Retina (tissue), 1 donor: ENCODE measurements around the gene WIPF1.
"Not testable (repeated sequence)": the region's sequence is repeated elsewhere in the genome, so short reads cannot be mapped to it uniquely, and the experiment has no call there.

Source experiments
- DNase-seq: peaks from one replicate; pipeline ENCODE4 v3.0.0-alpha.2; 2016

Gene WIPF1

DNA sequence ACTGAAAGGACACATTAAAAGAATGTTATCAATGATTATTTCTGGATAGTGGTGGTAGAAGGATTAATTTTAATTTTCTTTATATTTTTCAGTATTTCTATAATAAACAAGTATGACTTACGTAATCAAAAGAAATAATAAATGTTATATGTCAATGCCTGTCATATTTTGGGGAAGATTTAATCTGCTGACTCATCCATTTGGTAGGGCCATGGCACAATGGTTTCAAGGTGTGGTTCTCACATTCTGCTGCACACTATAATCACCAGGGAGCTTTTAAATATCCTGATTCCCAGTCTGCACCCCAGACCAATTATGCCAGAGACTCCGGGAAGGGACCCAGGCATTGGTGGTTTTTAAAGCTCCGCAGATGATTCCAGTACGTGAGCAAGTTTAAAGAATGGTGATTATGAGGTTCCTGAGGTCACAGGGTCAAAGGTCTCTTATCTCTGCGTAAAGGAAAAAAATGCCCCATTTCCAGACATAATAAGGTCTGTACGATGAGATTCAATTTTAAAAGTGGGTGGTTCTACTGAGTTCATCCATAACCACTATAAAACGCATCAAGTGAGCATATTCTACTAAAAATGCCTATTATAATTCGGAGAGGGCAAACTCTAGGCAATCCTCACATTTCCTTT lies 27.2 kb downstream of the WIPF1 start:
- DNase-seq, result no peak

DNA sequence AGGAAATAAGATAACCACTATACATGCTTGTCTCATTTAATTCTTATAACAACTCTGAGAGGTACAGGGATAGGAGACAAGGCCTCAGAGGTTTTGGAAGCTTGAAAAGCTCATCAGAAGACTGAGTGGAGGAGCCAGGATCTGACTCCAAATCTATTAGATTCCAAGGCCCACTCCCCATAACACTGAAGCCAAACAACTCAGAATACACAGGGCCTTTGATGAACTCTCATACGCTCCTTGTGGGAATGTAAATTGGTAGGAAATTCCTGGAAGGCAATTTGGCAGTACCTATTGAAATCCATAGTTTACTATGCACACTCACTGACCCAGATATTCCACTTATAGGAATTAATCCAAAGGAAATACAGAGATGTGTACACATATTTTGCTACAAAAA lies 27.9 kb downstream of the WIPF1 start:
- DNase-seq, result no peak

DNA sequence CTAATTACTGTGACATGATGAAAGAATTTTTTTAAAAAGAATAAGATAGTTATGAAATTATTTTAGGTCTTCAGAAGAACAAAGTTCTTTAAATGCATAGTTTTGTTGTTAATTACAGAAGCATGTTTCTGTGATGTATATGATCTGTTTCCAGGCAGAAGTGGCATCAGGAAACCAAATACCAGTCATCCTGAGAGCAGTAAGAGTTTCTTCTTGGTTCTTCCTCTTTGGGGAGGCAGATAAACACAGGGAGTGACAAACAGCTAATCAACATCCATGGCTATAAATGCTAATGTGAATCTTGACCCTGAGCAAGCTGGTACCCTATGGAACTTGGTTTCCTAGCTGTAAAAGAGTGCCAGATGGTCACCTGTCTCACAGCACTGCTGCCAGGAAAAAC lies 29.2 kb downstream of the WIPF1 start:
- no peak for DNase-seq

DNA sequence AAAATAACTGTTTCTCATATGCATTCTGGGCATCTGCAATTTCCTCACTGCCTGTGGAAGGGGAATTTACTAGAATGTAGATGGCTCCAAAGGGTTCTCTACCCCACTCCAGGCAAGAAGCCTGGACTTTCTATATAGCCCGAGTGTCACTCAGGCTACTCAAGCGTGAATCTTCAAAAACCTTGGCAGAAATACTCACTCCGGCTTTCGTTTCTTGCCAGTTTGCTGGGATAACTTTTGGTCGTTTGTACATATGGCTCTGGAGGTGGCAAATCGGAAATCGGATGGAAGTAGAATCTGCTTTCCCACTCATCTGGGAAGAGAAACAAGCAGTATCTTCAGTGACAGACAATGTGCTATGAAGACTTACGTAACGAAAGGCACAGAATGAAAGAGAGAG lies 30.7 kb downstream of the WIPF1 start:
- DNase-seq, result no peak

DNA sequence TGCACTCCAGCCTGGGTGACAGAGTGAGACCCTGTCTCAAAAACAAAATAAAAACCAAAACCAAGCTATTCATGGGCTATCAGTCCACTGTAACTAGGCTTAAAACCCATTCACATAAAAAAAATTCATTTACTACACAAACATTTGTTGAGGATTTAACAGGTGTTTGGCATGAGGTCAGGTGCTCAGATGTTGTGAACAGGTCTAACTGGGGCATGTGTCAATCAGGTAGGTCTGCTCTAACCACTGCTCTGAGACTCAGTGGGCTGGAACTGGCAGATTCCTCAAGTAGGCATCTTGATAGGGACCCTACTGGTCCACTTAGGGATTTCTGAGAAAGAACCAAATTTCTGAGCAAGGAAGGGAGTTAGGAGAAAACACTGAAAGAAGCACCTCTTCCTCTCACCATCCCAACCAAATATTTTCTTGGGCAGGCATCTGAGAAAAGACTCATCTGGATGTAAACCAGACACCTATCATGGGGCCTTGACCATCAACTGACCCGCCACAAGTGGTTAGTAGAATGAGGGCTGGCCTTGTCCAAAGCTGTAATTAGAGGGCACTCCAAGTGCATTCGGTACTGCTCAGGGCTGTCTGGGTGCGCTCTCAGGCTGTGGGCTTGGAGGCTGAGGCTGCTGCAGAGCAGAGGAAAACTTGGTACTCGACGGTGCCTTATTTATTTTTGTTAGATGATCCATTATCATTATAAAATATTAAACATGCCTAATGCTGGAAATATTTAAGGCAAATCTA lies 33.9 kb downstream of the WIPF1 start:
- DNase-seq, result no peak

DNA sequence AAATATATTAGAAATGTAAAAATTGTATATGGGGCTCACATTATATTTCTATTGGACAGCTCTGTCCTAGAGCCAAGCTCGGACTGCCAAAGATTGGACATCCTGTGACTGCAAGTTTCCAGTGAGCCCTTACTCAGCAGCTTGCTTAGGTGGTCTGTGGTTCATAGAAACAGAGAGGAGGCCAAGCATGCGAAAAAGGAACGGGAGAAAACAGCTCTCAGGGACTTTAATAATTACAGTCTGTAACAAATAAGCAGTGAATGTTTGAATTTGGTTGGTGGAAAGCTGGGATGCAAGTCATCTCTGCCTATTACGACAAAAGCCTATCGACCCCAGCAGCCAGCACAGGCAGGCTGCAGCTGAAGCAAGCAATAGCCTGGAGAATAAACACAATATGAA lies 35.6 kb downstream of the WIPF1 start:
- no peak for DNase-seq

DNA sequence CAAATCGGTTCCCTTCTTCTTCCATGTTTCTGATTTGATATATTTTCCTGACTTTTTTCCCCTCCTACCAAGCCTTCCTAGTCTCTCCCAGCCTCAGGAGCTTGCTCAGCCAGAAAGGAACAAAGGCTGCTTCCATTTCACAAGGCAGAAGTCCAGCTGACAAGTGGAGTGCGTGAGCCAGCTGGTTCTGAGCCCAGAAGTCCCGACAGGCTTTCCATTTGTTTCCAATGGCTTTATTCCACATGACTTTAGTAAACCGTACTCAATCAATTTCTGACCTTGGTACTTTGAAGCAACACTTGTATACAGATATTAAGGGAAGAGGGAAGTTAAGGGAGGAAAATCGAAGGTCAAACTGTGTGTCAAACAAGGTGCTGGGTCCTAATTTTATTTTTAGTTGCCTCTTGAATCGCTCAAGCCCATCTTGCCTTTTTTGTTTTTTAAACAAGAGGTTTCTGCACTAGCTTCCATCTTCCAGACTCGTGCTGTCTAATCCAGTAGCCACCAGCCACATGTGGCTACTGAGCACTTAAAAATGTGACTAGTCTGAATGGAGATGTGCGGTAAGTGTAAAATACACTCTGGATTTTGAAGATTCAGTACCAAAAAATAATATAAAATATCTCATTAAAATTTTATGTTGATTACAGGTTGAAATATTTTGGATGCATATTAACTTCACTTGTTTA lies 36.2 kb downstream of the WIPF1 start:
- no peak for DNase-seq

DNA sequence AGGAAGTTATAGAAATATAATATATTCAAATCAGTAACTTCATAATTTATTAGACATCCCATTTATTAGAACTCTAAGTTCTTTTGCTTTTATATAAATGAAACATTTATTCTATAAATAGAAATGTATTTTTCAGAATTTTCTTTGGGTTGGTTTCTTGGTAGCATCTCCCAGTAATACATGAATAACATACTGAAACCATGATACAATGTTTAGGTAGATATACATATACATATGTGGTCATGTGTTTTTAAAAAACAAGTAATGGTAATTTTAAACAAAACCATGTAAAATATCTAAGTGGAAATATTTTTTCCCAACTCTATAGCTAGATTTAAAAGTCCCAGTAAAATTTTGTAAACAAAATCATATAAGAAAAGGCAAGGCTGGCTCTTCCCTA lies 36.9 kb downstream of the WIPF1 start:
- DNase-seq, result no peak

DNA sequence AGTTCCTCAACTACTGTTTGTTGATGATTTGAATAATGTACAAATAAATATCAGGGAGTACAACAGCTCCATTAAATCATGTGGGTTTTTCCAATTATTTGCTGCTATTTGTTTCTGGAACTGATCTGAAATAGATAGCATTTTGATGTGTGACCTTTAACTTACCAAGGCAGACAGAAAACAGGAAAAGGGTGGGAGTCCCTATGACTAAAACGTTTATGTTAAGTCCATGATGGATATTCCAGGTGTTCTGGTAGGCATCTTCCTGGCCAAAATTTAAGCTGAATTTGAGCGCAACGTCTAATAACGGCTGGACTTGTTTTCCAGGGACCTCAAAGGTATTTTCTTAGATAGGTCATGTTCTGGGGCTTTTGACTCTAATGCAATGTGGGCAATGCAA lies 41.6 kb downstream of the WIPF1 start:
- DNase-seq, result no peak

DNA sequence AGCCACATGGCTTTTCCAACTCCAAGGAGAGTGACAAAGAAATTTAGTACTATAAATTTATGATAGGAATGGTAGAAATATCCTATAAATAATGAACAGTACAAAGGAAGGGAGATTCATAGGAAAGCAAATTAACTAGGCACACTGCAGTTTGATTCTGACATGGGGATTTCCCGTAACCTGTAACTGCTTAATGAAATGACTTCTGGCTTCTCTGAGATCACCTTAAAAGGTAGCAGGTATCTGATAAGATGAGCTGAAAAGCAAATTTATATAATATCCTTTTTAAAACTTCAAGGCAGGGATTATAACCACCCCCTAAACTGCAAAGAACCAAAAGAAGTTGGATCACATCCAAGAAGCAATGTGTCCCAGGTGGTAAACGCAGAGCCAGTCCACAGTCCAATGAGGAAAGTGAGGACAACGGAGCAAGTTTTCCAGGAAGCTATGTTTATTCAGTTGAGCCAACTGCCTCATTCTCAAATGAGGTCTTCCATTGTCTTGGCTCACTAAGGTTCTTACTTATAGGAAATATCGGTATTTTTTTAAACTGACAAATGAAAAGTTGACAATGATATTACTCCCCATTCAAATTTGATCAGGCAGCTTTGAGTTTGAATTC lies 43.0 kb downstream of the WIPF1 start:
- DNase-seq, result no peak

DNA sequence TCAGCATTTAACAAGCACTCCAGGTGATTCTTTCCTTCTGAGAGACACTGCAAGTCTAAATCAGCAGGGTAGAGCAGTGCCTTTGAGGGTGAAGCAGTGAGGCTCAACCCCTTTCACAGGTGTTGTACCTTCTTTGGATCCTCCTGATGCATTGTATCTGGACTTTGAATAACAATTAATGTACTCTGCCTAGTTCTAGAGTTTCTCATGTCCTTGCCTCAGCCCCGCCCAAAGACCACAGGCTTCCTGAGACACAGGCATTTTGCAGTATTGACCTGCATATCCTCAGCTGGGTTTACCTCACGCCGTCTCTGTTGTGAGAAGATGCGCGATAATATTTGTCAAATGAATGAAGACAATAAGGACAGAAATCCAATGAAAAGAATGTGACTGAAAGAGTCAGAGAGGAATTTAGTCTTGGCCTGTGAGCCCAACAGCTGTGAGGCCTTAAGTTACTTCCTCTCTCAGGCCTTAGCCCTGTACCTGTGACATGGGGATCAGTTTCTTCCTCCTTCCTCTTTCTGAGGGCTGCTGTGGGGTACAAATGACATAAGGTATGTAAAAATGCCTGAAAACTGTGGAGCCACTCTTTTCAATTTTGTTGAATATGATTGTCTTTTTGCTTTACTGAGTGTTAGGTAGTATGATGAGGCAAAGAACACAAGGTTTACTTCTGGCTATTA lies 43.7 kb downstream of the WIPF1 start:
- DNase-seq, result no peak

DNA sequence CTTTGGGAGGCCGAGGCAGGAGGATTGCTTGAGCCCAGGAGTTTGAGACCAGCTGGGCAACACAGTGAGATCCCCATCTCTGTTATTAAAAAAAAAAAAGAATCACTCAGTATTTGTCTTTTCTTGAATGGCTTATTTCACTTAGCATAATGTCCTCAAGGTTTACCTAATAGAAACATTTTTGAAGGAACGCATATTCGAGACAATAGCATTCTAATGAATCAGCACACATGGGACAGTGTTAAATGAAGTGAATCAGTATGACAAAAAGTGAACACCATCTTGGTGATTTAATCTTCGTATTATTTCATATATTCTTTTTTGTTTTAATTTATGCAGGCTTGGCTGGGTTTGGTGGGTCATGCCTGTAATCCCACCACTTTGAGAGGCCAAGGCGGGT lies 44.7 kb downstream of the WIPF1 start:
- no peak for DNase-seq

DNA sequence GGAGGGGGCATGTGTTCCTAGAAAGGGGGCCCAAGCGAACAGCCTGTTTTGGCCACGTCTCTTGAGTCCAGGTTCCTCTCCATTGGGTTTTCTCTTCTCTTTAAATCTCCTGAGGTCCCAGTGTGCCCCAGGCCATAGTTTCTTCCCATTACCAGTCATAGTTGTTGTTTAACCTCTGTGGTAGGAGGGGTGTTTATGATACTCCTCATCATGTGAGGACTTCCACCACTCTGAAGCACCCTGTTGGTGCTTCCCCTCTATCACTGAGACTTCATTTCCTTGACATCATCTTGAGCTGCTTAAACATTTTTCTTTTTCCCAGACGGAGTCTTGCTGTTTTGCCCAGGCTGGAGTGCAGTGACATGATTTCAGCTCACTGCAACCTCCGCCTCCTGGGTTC lies 45.9 kb downstream of the WIPF1 start:
- DNase-seq, result no peak

DNA sequence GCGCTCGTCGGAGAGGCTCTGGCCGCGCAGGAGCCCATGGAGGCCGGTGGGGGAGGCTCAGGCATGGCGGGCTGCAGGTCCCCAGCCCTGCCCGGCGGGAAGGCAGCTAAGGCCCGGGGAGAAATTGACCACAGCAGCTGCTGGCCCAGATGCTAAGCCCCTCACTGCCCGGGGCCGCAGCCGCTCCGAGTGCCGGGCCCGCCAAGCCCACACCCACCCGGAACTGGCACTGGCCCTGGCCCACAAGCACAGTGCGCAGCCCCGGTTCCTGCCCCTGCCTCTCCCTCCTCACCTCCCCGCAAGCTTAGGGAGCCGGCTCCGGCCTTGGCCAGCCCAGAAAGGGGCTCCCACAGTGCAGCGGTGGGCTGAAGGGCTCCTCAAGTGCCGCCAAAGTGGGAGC lies 49.0 kb downstream of the WIPF1 start:
- DNase-seq, result not testable (repeated sequence)

DNA sequence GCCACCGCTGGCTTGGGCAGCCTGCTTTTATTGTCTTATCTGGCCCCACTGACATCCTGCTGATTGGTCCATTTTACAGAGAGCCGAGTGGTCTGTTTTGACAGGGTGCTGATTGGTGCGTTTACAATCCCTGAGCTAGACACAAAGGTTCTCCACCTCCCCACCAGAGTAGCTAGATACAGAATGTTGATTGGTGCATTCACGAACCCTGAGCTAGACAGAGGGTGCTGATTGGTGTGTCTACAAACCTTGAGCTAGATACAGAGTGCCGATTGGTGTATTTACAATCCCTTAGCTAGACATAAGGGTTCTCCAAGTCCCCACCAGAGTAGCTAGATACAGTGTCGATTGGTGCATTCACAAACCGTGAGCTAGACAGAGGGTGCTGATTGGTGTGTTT lies 49.6 kb downstream of the WIPF1 start:
- not testable (repeated sequence) for DNase-seq

DNA sequence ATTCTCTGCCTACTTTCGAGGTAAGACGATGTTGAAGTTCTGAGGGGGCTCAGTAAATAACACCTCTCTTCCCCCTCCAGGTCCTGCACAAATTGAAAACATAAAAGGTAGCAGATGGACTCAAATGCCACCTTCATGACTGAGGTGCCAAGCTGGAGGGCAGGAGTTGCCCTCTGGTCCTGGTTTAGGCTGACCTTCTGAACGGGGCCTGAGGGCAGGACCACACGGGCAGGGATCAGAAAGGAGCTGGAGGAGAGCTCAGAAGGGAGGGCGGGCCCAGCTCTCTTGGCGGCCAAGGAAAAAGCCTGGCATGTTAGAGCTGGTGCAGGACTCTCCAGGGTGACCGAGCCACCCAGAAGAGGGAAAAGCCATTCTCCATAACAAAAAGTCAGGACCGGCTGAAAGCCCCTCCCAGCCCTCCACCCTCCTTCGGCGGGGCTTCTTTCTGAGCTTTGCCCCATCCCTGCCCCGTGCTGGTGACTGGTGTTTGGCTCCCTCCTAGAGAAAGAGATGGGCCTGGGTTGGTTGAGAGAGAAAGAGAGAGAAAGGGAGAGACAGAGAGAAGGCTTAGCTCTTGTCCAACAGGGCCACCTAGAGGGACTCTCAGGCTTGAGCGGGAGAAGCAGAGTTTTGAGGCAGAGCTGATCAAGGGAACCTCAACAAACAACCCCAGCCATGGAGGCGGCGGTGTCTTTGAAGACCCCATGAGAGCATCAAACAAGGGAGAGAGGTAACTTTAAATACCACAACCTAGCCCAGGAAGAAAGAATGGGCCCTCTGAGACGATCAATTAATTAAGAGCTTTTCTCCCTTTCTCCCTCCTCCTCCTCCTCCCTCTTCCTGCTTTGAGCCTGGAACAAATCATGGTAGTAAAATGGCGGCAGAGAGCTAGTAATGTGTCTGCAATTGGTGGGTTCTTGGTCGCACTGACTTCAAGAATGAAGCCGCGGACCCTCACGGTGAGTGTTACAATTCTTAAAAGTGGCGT lies 50.8 kb downstream of the WIPF1 start:
- DNase-seq, result no peak

DNA sequence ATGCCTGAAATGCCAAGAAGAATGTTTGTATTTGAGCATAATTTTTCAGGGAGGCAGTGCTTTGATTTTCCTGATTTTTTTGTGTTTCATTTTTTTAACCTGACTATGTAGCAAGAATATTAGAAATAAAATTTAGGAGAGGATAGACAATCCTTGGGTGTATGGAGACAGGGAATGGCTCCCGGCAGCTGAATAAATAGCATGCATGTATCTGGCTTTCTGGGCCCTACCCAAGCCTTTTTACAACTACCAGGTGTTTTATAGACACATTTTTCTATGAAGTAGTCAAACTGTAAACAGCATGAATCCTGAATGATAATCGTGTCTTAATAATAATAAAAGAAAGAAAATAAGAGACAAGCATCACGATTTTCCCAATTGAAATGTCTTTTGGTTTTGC lies 52.4 kb downstream of the WIPF1 start:
- DNase-seq, result no peak

DNA sequence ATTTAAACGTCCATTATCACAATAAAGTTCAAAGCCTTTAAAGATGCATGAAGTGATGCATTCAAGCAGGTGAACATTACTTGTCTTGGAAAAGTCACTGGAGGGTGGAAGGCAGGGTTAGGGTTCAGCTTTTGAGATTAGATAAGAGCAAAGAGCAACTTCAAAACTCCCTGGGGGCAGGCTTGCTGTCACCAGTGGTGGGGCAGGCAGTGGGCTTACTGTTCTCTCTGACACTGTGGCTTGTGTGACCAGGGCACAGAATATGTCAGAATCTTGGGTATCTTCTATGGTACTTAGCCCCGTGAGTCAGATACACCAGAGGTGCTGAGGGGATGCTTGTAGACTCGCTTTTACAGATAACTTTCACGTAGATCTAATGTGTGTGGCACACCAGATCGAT lies 52.8 kb downstream of the WIPF1 start:
- no peak for DNase-seq

DNA sequence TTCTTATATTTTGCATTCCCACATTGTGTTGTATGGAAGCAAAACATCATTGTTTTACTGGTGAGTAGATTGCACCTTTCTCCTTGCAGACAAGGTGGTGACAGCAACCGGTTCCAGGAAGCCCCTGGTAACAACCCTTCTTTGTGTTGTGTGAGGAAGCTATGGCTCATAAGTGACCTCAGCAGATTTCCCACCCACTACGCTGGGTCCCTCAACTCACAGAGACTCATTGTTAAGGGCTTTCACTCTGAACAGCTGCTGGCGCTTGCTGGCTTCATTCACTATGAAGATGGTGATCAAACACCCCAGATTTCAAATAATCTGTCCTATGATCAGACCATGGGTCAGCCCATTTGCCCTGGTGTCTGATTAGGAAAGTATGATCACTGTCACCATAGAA lies 53.4 kb downstream of the WIPF1 start:
- no peak for DNase-seq

DNA sequence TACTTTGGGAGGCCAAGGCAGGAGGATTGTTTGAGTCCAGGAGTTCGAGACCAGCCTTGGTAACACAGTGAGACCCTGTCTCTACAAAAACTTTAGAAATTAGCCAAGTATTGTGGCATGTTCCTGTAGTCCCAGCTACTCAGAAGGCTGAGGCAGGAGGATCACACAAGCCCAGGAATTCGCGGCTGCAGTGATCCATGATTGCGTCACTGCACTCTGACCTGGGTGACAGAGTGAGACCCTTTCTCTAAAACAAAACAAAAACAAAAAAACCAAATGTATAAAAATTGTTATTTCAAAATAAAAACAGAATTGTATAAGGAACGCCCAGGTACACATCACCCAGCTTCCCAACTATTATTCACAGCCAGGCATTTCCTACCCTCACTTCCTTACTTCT lies 56.7 kb downstream of the WIPF1 start:
- no peak for DNase-seq

DNA sequence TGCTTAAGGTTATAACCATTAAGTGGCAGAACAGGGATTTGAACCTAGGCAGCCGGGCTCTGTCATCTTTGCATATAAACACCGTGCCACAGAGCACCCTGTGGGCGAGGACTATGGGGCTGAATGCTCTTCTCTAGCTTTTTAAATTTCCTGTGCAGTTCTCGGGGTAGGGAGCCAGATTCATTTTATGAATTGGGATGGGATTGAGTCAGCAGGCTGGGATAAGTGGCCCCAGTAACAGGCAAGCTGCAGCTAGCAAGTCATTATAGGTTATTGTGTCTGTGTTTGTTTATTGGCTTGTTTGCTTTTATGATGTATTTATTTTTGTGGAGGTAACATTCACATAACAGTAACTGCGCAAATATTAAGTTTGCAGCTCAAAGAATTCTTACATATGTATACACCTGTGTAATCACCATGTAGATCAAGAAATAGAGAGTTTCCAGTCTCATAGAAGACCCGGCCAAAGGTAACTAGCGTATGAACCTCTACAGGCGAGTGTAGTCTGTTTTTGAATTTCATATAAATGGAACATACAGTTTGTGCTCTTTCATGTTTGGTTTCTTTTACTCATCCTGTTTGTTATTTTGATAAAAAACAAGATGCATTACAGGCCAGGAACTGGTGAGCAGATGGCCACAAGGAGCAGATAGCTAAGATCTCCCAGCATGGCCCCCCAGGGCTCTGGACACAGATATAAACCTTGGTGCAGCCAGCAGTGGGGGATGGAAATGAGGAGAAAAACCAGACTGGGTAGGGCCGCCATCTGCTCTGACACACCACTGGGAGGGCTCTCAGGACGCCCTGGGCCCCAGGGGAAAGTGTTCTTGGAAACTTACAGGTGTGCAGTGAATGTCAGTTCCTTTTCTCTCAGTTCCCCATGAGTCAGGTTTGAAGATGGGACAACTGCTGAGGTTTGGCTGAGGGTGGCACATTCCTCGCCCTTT lies 61.6 kb downstream of the WIPF1 start:
- peak; percentile 7 for DNase-seq
